Rectal smooth muscle tissue (tissue), 1 donor: Measurements from ENCODE around the gene BMP8B.
A peak's percentile ranks its signal among the peaks of the same experiment; 100 is the strongest.

ENCODE experiments used
- H3K27ac ChIP-seq: one replicate; pipeline ENCODE4 v1.7.0; 2013; ENCODE audit warnings: low read depth, low read length, inconsistent platforms
- H3K27me3 ChIP-seq: one replicate; pipeline ENCODE4 v1.7.0; 2013; ENCODE audit warnings: low read length; ENCODE audit not compliant: control insufficient read depth, insufficient read depth
- H3K36me3 ChIP-seq: one replicate; pipeline ENCODE4 v1.7.0; 2013; ENCODE audit warnings: low read length; ENCODE audit not compliant: control insufficient read depth, insufficient read depth
- H3K4me1 ChIP-seq: one replicate; pipeline ENCODE4 v1.7.0; 2013; ENCODE audit warnings: low read length; ENCODE audit not compliant: control insufficient read depth, insufficient read depth
- H3K4me3 ChIP-seq: one replicate; pipeline ENCODE4 v1.7.0; 2013; ENCODE audit warnings: low read length
- H3K9ac ChIP-seq: one replicate; pipeline ENCODE4 v1.7.0; 2013; ENCODE audit warnings: low read length

Gene BMP8B

GRCh38 chr1:39758556-39759435, 29.9 kb downstream of the BMP8B start:
- Histone ChIP-seq H3K27me3 (no peaks in the 10 kb centered on the region), H3K27ac (no peak overlapping the region), H3K4me3 (no peak overlapping the region), H3K9ac (no peak overlapping the region), H3K4me1 (no peaks in the 10 kb centered on the region), H3K36me3 (peaks cover 31% of the 10 kb centered on the region)

DNA sequence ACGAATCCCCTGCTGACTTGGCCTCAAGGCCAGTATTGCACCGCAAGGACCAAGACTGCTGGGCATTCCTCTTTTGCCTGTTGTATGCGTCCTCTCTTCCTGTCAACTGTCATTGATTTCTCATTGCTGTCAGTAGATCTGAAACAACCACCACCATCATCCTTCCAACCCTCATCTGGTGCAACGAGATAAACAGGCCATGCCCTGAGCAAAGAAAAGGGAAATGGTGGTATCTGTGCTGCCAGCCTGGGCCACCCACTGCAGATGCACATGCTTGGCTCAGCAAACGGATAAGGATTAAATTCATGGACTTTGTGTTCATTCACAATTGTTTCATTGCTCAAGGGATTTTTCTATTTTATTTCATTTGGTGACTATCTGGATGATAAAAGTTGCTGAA, 31.2 kb downstream of the BMP8B start:
- Histone ChIP-seq H3K4me1 (no peaks in the 10 kb centered on the region), H3K9ac (no peak overlapping the region), H3K4me3 (no peak overlapping the region), H3K27ac (no peak overlapping the region), H3K27me3 (no peaks in the 10 kb centered on the region), H3K36me3 (peaks cover 41% of the 10 kb centered on the region)

DNA sequence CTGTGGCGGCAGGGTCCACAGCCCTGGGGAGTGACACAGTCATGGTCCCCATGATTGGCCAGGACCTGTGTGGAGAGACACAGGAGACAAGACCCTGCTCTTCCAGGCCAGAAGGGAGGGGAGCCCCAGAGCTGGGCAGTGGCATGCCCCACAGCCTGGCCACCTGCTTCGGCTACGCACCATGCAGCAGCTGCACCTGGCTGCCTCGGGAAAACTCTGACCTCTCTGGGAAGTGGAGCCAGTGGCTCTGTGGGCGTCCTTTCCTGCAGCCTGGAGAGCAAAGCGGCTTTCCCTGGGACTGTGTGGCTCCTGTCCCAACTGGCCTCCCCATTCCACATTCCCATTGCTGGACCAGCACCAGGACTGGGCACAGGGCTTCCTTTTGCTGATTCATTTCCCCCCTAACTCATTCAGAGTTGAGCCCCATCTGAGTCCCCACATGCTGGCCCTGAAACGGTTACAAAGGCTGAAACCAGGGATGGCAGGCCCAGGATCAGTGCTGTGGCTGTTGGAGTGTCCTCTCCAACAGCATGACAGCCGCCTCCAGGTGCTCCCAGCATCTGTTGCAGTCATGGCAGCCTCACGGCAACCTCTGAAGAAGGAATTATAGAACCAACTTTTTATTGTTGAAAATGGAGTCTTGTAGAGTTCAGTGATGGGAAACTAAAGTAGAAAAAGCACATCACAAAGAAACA, 32.6 kb downstream of the BMP8B start:
- no peak overlapping the region for H3K27ac ChIP-seq
- H3K4me1 ChIP-seq, result no peaks in the 10 kb centered on the region
- no peak overlapping the region for H3K9ac ChIP-seq
- H3K36me3 ChIP-seq, result peaks cover 51% of the 10 kb centered on the region
- no peak overlapping the region for H3K4me3 ChIP-seq
- H3K27me3 ChIP-seq, result no peaks in the 10 kb centered on the region

GRCh38 chr1:39754906-39755504, 33.7 kb downstream of the BMP8B start:
- no peak overlapping the region for H3K27ac ChIP-seq
- no peaks in the 10 kb centered on the region for H3K27me3 ChIP-seq
- no peaks in the 10 kb centered on the region for H3K4me1 ChIP-seq
- peaks cover 54% of the 10 kb centered on the region for H3K36me3 ChIP-seq
- no peak overlapping the region for H3K4me3 ChIP-seq
- H3K9ac ChIP-seq, result no peak overlapping the region

- H3K4me1 ChIP-seq, result no peaks in the 10 kb centered on the region
- H3K27me3 ChIP-seq, result no peaks in the 10 kb centered on the region
- peaks cover 61% of the 10 kb centered on the region for H3K36me3 ChIP-seq
- H3K27ac ChIP-seq, result no peak overlapping the region
- no peak overlapping the region for H3K9ac ChIP-seq
- no peak overlapping the region for H3K4me3 ChIP-seq
These were observed 34.6 kb downstream of the BMP8B start for GRCh38 chr1:39754026-39754570.

DNA sequence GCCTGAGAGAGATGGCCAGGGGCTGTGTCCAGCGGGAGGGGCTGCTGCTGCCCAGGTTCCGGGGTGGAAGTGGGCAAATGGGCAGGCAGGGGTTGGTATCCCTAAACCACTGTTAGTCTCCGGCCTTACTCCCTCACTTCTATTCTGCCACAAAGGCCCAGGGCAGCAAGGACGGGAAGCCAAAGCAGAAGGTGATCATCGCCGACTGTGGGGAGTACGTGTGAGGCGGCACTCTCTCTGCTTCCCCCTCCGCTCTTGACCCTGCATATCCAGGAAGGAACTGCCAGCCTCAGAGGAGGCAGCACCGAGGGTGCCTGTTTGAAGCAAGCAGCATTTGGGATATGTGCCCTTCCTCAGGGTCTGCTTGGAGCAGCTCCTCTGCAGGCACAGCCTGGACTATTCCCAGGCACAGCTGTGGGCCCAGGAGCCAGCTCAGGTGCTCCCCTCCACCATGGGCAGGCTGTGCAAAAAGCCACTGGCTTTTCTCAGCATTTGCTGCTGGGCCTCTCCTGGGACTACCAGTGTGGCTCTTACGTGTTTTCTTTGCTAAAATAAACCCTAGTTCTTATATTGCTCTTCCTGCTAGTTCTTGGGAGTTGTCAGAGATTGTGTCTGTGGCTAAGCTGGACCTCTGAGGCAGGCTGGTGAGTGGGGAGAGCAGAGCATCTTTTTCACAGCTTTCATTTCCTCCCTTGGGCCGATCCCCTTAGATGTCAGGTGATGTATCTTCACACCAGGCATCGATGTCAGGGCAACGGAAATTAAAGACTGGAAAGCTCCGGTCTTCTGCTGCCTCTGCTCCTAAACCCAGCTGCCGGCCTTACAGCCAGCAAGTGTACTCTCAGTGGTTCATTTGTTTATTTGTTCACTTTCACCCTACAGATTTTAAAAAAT, 35.3 kb downstream of the BMP8B start:
- Histone ChIP-seq H3K4me3 (no peak overlapping the region), H3K36me3 (peaks cover 64% of the 10 kb centered on the region), H3K27me3 (no peaks in the 10 kb centered on the region), H3K27ac (no peak overlapping the region), H3K4me1 (no peaks in the 10 kb centered on the region), H3K9ac (no peak overlapping the region)

GRCh38 chr1:39752703-39753102, 36.0 kb downstream of the BMP8B start:
- H3K9ac ChIP-seq, result no peak overlapping the region
- no peaks in the 10 kb centered on the region for H3K4me1 ChIP-seq
- H3K27me3 ChIP-seq, result no peaks in the 10 kb centered on the region
- H3K36me3 ChIP-seq, result peaks cover 64% of the 10 kb centered on the region
- H3K4me3 ChIP-seq, result no peak overlapping the region
- no peak overlapping the region for H3K27ac ChIP-seq

GRCh38 chr1:39751595-39751994, 37.1 kb downstream of the BMP8B start:
- Histone ChIP-seq H3K27ac (no peak overlapping the region), H3K4me1 (no peaks in the 10 kb centered on the region), H3K27me3 (no peaks in the 10 kb centered on the region), H3K36me3 (peaks cover 61% of the 10 kb centered on the region), H3K9ac (no peak overlapping the region), H3K4me3 (no peak overlapping the region)

GRCh38 chr1:39745016-39745670, 43.5 kb downstream of the BMP8B start:
- H3K36me3 ChIP-seq, result peaks cover 53% of the 10 kb centered on the region
- H3K9ac ChIP-seq, result no peak overlapping the region
- no peaks in the 10 kb centered on the region for H3K27me3 ChIP-seq
- H3K4me1 ChIP-seq, result no peaks in the 10 kb centered on the region
- H3K27ac ChIP-seq, result no peak overlapping the region
- H3K4me3 ChIP-seq, result no peak overlapping the region

- peaks cover 4% of the 10 kb centered on the region for H3K4me1 ChIP-seq
- peak within 1 kb of the TSS; percentile 95 for H3K4me3 ChIP-seq
- H3K36me3 ChIP-seq, result peaks cover 17% of the 10 kb centered on the region
- peak within 1 kb of the TSS; percentile 74 for H3K27ac ChIP-seq
- no peaks in the 10 kb centered on the region for H3K27me3 ChIP-seq
- peak within 1 kb of the TSS; percentile 93 for H3K9ac ChIP-seq
These were observed 49.9 kb downstream of the BMP8B start, which contains the start of gene PPIE for GRCh38 chr1:39738622-39739366. Gene PPIE (plus strand): TSS chr1:39738882. CDS start chr1:39738901, 19 bp downstream.
